HL-60 (cell line): Measurements from ENCODE around the gene KRTAP3-1.

Experiments
- DNase-seq, 2 experiments: peaks; one replicate each; pipeline ENCODE4 v3.0.0-alpha.2; 2010 to 2020; ENCODE audit warnings: low read depth in 1 of 2, low spot score in 1 of 2
- H3K27ac ChIP-seq: fragments of 250-450 bp; sonication (Bioruptor Pico); replicated peaks from 2 replicates; pipeline ENCODE4 v1.5.1; 2020; ENCODE audit warnings: mild to moderate bottlenecking, moderate library complexity
- H3K27me3 ChIP-seq: fragments of 250-450 bp; sonication (Bioruptor Pico); 2 replicates; pipeline ENCODE4 v1.5.1; 2021; ENCODE audit warnings: mild to moderate bottlenecking, moderate library complexity; ENCODE audit not compliant: insufficient read depth, poor library complexity, severe bottlenecking
- H3K4me3 ChIP-seq: replicated peaks from 2 replicates; pipeline ENCODE4 v1.5.1; 2011; ENCODE audit warnings: mild to moderate bottlenecking, control low read depth, low read length; ENCODE audit not compliant: insufficient read depth
- GABPA ChIP-seq: IDR thresholded peaks from 2 replicates; pipeline ENCODE4 v1.6.1; 2012; ENCODE audit warnings: low read depth
- POLR2AphosphoS5 ChIP-seq: IDR thresholded peaks from 2 replicates; pipeline ENCODE4 v1.6.1; 2012; ENCODE audit warnings: low read depth
- SPI1 ChIP-seq: IDR thresholded peaks from 2 replicates; pipeline ENCODE4 v1.6.1; 2012; ENCODE audit warnings: low read depth, mild to moderate bottlenecking, borderline replicate concordance
- TF ChIP-seq, protein P1 (sequence below): IDR thresholded peaks from one replicate; pipeline ENCODE4 v1.5.1; 2011; ENCODE audit warnings: low read length, control low read depth, inconsistent platforms; ENCODE audit not compliant: insufficient read depth
- TF ChIP-seq, protein P2 (sequence below): IDR thresholded peaks from 2 replicates; pipeline ENCODE4 v1.6.1; 2012; ENCODE audit warnings: low read depth; ENCODE audit not compliant: insufficient replicate concordance

Gene KRTAP3-1

DNA sequence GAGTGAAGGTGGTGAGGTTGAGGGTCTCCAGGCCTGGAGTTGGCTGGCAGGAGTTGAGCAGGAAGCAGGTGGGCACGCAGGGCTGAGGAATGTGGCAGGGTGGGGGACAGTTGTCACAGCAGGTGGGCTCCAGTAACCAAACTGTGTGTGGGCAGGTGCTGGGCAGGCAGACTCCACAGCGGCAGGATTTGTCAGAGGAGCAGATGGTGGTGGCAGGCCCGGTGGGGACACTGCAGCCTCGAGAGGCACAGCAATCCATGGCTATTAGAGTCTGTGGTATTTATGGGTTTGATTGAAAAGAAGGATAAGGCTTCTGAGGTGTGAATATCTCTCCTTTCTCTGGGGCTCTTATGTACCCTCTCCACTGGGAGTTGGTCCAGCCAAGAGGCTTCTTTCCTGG is 15.1 kb downstream of the KRTAP3-1 start, which contains the start of gene KRTAP3-3:
Gene KRTAP3-3 (minus strand): TSS at position 326 of the 400 bp plus-strand sequence. CDS start 67 bp downstream, at position 259.
- no peak for DNase-seq
- Histone ChIP-seq H3K4me3 (no peak within 1 kb of the TSS), H3K27me3 (peaks cover 2% of the 10 kb centered on the region), H3K27ac (no peak within 1 kb of the TSS)
- TF ChIP-seq GABPA (no peak), POLR2AphosphoS5 (no peak)

DNA sequence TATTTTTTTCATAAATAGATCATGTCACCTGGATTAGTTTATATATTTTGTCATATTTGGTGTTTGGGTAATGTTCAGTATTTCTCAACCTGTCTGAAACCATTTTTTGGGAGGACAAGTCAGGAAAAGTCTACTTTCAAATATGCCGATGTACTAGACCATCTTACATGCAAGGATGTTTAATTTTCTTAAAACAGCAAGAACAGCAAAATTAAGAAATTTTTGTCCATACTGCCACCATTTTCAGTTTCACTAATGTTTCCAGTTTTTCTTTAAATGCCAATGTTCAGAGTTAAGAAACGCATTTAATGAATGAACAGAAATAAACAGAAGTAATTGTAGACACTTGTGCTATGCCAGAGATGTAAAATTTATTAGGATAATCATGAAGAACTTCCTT is 15.8 kb downstream of the KRTAP3-1 start:
- no peak for DNase-seq
- TF ChIP-seq GABPA, result no peak
- TF ChIP-seq, protein P1, sequence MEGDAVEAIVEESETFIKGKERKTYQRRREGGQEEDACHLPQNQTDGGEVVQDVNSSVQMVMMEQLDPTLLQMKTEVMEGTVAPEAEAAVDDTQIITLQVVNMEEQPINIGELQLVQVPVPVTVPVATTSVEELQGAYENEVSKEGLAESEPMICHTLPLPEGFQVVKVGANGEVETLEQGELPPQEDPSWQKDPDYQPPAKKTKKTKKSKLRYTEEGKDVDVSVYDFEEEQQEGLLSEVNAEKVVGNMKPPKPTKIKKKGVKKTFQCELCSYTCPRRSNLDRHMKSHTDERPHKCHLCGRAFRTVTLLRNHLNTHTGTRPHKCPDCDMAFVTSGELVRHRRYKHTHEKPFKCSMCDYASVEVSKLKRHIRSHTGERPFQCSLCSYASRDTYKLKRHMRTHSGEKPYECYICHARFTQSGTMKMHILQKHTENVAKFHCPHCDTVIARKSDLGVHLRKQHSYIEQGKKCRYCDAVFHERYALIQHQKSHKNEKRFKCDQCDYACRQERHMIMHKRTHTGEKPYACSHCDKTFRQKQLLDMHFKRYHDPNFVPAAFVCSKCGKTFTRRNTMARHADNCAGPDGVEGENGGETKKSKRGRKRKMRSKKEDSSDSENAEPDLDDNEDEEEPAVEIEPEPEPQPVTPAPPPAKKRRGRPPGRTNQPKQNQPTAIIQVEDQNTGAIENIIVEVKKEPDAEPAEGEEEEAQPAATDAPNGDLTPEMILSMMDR, result no peak
- no peak for TF ChIP-seq POLR2AphosphoS5
- TF ChIP-seq, protein P2, sequence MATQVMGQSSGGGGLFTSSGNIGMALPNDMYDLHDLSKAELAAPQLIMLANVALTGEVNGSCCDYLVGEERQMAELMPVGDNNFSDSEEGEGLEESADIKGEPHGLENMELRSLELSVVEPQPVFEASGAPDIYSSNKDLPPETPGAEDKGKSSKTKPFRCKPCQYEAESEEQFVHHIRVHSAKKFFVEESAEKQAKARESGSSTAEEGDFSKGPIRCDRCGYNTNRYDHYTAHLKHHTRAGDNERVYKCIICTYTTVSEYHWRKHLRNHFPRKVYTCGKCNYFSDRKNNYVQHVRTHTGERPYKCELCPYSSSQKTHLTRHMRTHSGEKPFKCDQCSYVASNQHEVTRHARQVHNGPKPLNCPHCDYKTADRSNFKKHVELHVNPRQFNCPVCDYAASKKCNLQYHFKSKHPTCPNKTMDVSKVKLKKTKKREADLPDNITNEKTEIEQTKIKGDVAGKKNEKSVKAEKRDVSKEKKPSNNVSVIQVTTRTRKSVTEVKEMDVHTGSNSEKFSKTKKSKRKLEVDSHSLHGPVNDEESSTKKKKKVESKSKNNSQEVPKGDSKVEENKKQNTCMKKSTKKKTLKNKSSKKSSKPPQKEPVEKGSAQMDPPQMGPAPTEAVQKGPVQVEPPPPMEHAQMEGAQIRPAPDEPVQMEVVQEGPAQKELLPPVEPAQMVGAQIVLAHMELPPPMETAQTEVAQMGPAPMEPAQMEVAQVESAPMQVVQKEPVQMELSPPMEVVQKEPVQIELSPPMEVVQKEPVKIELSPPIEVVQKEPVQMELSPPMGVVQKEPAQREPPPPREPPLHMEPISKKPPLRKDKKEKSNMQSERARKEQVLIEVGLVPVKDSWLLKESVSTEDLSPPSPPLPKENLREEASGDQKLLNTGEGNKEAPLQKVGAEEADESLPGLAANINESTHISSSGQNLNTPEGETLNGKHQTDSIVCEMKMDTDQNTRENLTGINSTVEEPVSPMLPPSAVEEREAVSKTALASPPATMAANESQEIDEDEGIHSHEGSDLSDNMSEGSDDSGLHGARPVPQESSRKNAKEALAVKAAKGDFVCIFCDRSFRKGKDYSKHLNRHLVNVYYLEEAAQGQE, result no peak
- TF ChIP-seq SPI1, result no peak
- Histone ChIP-seq H3K27me3 (peaks cover 2% of the 10 kb centered on the region), H3K4me3 (no peak overlapping the region), H3K27ac (no peak overlapping the region)

DNA sequence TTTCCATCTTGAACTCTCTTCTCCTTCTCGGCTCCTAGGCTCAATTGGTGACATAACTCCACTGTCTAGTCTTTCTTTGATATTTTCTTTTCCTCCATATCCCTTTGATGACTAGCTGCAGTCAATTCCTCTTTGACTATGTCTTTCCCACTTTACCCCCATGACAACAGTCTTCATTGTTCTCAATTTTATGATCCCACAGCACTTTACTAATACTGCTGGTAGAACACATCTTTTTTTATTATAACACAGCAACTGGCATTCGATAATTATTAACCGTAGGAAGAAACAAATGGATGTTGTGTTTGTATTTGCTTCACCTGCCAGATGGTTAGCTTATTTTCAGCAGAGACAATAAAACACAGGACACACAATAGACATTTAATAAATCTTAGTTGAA is 16.3 kb downstream of the KRTAP3-1 start:
- no peak overlapping the region for H3K27ac ChIP-seq
- DNase-seq, result no peak
- H3K27me3 ChIP-seq, result no peaks in the 10 kb centered on the region
- TF ChIP-seq POLR2AphosphoS5 (no peak), SPI1 (no peak)
- no peak overlapping the region for H3K4me3 ChIP-seq

DNA sequence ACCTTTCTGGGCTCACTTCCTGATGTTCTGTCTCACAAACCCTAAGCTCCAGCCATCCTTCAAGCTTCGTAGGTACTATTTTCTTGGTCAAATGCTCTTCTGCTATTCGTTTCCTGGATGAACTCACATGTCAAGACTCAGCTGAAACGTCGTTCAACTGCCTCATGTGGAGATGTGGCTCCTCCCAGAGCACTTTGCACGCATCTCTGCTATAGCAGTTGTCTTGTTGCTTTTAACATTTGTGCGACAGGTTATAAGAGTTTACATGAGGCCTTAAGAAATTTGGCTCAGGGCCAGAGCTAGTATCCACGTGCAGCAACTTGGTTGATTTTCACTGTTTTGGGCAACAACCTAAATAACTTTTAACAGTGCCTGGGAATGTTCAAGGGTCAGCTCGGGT is 22.0 kb downstream of the KRTAP3-1 start:
- Histone ChIP-seq H3K27me3 (peaks cover 4% of the 10 kb centered on the region), H3K27ac (no peak overlapping the region), H3K4me3 (no peak overlapping the region)
- DNase-seq, result no peak
- TF ChIP-seq POLR2AphosphoS5 (no peak), GABPA (no peak), SPI1 (no peak)
- TF ChIP-seq, protein P1, result no peak
- TF ChIP-seq, protein P2, result no peak

DNA sequence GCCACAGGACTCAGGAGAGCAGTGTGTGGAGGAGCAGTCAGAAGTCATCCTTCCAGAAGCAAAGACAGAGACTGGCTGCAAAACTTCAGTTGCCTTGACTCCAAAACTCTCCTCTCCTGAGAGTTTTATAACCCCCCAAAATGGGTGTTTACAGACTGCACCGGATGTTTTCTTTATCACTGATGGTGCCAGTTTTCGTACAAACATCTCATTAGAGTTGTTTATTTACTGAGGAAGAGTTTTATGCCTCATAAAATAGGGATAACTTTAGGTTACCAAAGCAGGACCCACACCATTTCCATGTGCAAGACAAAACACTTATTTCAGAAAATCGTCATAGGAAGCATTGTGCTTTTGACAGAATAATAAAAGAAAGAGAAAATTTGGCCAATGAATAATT is 24.7 kb downstream of the KRTAP3-1 start, which contains the start of gene KRT40:
Gene KRT40 (minus strand): TSS at position 101 of the 400 bp plus-strand sequence. CDS start 53 bp downstream, at position 48.
- Histone ChIP-seq H3K27me3 (peaks cover 4% of the 10 kb centered on the region), H3K4me3 (no peak within 1 kb of the TSS), H3K27ac (no peak within 1 kb of the TSS)
- no peak for DNase-seq
- TF ChIP-seq POLR2AphosphoS5, result no peak
- TF ChIP-seq GABPA, result no peak
